ENCODE data around the gene PUS10.
"Not testable (repeated sequence)": the region's sequence is repeated elsewhere in the genome, so short reads cannot be mapped to it uniquely, and the experiment has no call there.

PUS10 gene

GRCh38 chr2:61014763-61015162 lies 3.3 kb downstream of the PUS10 start:
- DNase-seq (ENCODE audit: low spot score): no peak
- in situ Hi-C loops (cut with MboI; ENCODE audit: low pct_unique_long_range_greater_than_20kb, low sequenced_read_pairs, unreplicated experiment): no loop called here

GRCh38 chr2:61013382-61013781 lies 4.7 kb downstream of the PUS10 start:
- no peak for TF ChIP-seq CTCF (IDR thresholded peaks at IDR 0.05; ENCODE audit: extremely low read depth, insufficient read depth, missing control alignments)
- no peak for DNase-seq (ENCODE audit: low spot score)
- in situ Hi-C loops (cut with MboI; ENCODE audit: low pct_unique_long_range_greater_than_20kb, low sequenced_read_pairs, unreplicated experiment): no loop called here

More at GRCh38 chr2:61014763-61015162, 3.3 kb downstream of the PUS10 start:
- no peak for TF ChIP-seq CTCF (IDR thresholded peaks at IDR 0.05; ENCODE audit: extremely low read depth, insufficient read depth, missing control alignments)

GRCh38 chr2:61012303-61012702 lies 5.8 kb downstream of the PUS10 start:
- DNase-seq (ENCODE audit: low spot score); in situ Hi-C loops (cut with MboI; ENCODE audit: low pct_unique_long_range_greater_than_20kb, low sequenced_read_pairs, unreplicated experiment): not testable (repeated sequence)

- no peak for DNase-seq (ENCODE audit: low spot score)
- TF ChIP-seq CTCF (IDR thresholded peaks at IDR 0.05; ENCODE audit: extremely low read depth, insufficient read depth, missing control alignments): no peak
- in situ Hi-C loops (cut with MboI; ENCODE audit: low pct_unique_long_range_greater_than_20kb, low sequenced_read_pairs, unreplicated experiment): no loop called here
Measured at GRCh38 chr2:61011678-61012077, 6.4 kb downstream of the PUS10 start.

GRCh38 chr2:61009355-61009754 lies 8.7 kb downstream of the PUS10 start:
- in situ Hi-C loops (cut with MboI; ENCODE audit: low pct_unique_long_range_greater_than_20kb, low sequenced_read_pairs, unreplicated experiment): no loop called here

GRCh38 chr2:61006486-61007105 lies 11.5 kb downstream of the PUS10 start:
- in situ Hi-C loops (cut with MboI; ENCODE audit: low pct_unique_long_range_greater_than_20kb, low sequenced_read_pairs, unreplicated experiment): no loop called here
- DNase-seq (ENCODE audit: low spot score): no peak
- no peak for TF ChIP-seq CTCF (IDR thresholded peaks at IDR 0.05; ENCODE audit: extremely low read depth, insufficient read depth, missing control alignments)

More at GRCh38 chr2:61009355-61009754, 8.7 kb downstream of the PUS10 start:
- no peak for TF ChIP-seq CTCF (IDR thresholded peaks at IDR 0.05; ENCODE audit: extremely low read depth, insufficient read depth, missing control alignments)
- no peak for DNase-seq (ENCODE audit: low spot score)

GRCh38 chr2:61005736-61006135 lies 12.3 kb downstream of the PUS10 start:
- DNase-seq (ENCODE audit: low spot score): no peak
- no peak for TF ChIP-seq CTCF (IDR thresholded peaks at IDR 0.05; ENCODE audit: extremely low read depth, insufficient read depth, missing control alignments)
- in situ Hi-C loops (cut with MboI; ENCODE audit: low pct_unique_long_range_greater_than_20kb, low sequenced_read_pairs, unreplicated experiment): no loop called here

Measured in GM13977 (cell line).